HG03025 (cell line): ENCODE data around the gene ARHGAP35.
"Not testable (repeated sequence)": the region's sequence is repeated elsewhere in the genome, so short reads cannot be mapped to it uniquely, and the experiment has no call there.

Experiments used
- ATAC-seq: cut with Tn5 transposase; IDR thresholded peaks from one replicate; pipeline ENCODE4 v1.9.1; 2021; ENCODE audit warnings: mild to moderate bottlenecking, moderate library complexity; ENCODE audit not compliant: unreplicated experiment, low FRiP score

The ARHGAP35 gene

DNA sequence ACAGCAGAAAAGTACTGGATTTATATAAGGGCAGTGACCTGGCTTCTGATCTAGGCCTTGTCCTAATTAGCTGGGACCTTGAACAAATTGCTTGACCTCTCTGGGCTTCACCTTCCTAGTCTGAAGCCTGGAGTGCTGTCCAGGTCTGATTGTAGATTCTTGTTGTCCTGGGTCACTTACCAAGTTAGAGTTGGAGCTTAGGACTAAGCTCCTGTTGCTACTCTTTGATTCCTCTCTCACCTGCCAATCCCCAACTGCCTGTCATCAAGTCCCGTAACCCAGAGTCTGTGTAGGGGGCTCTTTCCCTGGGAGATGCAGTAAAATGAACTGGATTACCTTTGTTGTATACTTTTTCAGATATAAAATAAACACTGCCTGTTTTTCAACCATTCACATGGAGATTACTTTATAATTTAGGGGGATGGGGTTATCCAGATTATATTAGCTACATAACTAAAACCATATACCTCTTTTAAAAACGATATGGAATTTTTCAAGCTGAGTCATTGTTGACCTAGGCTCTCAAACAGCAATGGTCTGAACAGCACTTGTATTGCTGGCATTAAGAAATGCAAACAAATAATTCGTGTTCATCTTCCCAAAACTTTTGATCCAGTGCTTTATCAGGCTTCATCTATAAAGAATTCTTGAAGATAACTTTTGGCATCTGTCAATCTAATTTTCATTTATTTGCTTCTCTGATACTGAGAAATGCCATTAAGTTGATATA is 5.8 kb downstream of the ARHGAP35 start:
- ATAC-seq, result no peak

- ATAC-seq, result no peak
Observed at GRCh38 chr19:46867170-46867569, 6.4 kb downstream of the ARHGAP35 start.

DNA sequence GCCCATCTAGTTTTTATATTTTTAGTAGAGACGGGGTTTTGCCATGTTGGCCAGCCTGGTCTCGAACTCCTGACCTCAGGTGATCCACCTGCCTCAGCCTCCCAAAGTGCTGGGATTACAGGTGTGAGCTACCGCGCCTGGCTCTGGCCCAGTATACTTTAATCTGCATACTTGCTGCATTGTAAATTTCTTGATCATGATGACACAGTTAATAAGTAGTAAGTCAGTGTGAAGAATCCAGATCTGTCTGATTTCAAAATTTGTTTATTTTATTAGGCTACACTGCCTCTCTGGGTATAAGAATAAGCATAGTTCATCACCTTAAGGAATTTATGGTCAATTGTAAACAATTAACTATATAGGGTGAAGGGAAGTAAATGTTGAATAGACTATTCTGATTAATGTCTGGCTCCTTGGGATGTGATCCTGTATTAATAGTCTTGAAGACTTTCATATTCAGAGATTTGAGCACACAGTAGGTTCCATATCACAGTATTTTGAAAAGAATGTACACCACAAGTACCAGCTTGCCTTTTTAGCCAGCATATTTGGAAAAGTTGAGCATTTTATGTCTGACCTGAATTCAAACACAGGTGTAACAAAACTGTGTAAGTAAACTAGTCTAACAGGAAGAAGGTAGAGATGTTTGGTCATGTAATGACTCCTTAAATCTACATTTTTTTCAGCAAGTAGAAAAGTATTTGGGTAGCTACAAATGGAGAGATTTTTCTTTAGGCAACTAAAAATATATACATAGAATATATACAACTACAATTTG is 7.4 kb downstream of the ARHGAP35 start:
- ATAC-seq, result no peak

DNA sequence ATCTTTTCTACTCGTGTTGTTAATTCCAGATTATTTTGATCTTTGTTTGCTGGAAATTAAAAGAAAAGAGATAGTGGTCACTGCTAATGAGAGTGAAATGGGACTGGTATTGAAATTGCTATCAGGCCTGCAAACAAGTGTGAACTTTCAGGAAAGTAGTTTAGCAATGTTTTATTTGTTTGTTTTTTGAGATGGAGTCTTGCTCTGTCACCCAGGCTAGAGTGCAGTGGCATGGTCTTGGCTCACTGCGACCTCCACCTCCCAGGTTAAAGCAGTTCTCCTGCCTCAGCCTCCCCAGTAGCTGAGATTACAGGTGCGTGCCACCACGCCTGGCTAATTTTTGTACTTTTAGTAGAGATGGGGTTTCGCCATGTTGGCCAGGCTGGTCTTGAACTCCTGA is 10.4 kb downstream of the ARHGAP35 start:
- ATAC-seq, result not testable (repeated sequence)

DNA sequence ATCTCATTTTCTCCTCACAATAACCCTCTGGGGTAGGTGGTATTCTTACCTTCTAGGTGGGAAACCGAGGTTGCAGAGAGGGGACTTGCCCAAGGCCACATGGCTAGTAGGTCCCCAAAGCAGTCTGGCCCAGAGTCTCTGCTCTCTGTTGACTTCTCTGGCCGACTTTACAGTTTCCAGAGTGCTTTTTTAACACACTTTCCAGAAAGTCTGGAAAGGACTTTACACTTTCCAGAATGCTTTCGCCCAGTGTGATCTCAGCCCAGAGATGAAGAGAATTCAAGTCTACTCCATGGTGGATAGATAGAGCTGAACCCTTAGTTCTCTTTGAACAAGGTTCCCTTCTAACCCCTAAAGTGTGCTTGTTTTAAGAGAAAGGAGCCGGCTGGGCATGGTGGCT is 12.2 kb downstream of the ARHGAP35 start:
- ATAC-seq, result no peak

DNA sequence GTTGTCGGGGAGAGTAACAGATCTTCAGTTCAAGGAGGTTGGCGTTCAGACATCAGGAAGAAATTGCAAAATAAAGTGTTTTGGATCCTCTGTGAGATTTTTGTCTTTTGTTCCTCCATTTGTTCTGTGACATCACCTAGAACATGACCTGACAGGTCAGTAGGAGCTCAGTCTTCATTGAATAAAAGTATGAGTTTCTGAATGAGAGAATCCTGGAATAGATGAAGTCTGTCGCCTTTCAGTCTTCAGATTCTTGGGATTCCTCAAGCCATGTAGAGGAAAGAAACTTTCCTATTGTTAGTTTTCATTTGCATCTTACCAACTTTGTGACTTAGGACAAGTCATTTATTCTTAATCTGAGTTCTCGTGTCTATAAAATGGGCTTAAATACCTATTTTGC is 14.4 kb downstream of the ARHGAP35 start:
- ATAC-seq, result no peak

GRCh38 chr19:46875657-46876056 is 14.9 kb downstream of the ARHGAP35 start:
- no peak for ATAC-seq

- ATAC-seq, result no peak
Observed at GRCh38 chr19:46878613-46879375, 18.0 kb downstream of the ARHGAP35 start.

GRCh38 chr19:46880431-46880830 is 19.6 kb downstream of the ARHGAP35 start:
- ATAC-seq, result no peak

GRCh38 chr19:46881092-46881491 is 20.3 kb downstream of the ARHGAP35 start:
- no peak for ATAC-seq

GRCh38 chr19:46882034-46882433 is 21.2 kb downstream of the ARHGAP35 start:
- ATAC-seq, result no peak

DNA sequence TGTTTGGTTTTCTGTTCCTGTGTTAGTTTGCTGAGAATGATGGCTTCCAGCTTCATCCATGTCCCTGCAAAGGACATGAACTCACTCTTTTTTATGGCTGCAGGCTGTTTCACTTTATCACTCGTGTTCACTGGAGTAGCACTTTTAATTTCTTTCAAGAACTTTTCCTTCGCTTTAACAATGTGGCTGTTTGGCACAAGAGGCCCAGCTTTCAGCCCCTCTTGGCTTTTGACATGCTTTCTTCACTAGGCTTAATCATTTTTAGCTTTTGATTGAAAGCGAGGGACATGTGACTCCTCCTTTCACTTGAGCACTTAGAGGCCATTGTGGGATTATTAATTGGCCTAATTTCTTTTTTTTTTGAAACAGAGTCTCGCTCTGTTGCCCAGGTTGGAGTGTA is 22.0 kb downstream of the ARHGAP35 start:
- not testable (repeated sequence) for ATAC-seq

DNA sequence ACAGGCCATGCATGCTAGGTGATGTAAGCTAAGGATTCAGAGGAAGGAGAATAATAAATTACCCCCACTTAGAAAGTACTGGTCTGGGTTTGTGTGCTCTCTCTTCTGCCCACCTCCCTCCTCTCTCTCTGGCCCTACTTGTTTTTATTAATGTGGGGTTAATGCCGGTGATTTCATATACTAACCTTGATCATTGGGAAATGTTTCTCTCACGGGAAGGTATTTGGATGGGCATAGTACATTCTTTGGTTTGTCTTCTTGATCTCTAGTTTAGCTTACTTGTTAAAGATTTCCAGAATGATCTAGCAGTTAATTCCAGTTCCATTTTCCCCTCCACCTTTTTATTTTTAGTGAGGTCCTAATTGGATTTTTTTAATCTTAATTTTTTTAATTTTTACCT is 24.6 kb downstream of the ARHGAP35 start:
- no peak for ATAC-seq

DNA sequence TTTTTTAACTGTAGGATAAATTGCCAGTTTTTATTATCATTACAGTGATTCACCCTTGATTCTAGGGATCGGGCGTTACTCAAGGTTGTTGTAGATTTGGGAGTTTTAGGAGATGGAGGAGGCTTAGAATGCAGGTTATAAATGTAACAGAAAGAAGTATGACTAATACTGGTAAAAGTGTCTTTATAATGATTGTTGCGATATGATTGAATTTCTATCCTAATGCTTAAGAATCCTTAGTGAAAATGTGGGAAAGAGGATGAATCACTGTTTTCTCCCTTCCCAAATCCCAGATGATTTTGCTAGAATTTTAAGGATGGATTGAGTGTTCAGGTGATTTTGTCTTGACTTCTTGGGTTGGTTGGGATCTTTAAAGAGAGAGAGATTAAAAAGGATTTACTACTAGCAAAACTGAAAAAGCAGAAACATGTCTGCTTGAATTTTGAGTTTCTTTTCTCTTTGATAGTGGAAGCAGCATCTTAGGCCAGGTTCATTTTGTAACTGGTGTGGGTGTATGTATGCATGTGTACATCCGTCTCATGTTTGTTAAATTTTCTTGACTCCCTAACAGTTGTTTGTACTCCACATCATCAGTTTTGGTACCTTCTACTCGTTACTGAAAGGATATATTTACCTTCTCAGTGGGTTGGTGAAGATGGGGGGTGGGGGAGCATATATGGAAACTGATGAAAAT is 25.9 kb downstream of the ARHGAP35 start:
- ATAC-seq, result no peak

- ATAC-seq, result no peak
Observed at GRCh38 chr19:46887240-46887782, 26.5 kb downstream of the ARHGAP35 start.

GRCh38 chr19:46890423-46891170 is 29.8 kb downstream of the ARHGAP35 start:
- ATAC-seq, result no peak

DNA sequence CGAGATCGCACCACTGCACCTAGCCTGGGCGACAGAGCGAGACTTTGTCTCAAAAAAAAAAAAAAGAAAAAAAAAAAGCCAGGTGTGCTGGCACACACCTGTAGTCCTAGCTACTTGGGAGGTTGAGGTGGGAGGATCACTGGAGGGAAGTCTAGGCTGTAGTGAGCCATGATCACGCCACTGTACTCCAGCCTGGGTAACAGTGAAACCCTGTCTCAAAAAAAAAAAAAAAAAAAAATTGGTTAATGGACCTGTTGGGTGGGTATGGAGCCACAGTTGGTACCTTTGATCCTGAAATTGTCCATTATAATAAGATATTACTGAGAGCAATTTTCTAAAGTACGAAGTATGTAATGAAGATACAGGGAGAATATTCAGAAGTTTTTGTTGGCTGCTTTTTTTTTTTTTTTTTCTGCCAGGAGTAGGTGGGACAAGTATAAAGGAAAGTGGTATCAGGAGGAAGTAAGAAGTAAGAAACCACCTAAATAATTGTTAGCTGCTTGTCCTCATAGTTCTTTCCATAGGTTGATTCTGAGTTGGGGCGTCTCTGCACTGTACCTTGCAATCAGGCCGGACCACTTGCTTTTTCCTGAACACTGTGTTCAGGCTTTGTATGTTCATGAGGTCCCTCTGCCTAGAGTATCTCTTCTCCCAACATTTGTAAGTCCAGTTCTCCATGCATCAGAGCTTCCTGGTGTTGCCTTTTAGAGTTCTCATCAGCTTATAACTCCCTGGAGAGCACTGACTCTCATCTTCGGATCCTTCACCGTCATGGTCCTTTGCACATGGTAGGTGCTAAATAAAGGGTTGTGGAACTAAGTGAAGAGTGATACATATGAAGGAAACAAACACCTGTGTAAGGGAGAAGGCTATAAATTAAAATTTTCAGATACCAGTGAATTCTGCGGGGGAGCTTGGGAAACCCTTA is 31.7 kb downstream of the ARHGAP35 start:
- no peak for ATAC-seq

DNA sequence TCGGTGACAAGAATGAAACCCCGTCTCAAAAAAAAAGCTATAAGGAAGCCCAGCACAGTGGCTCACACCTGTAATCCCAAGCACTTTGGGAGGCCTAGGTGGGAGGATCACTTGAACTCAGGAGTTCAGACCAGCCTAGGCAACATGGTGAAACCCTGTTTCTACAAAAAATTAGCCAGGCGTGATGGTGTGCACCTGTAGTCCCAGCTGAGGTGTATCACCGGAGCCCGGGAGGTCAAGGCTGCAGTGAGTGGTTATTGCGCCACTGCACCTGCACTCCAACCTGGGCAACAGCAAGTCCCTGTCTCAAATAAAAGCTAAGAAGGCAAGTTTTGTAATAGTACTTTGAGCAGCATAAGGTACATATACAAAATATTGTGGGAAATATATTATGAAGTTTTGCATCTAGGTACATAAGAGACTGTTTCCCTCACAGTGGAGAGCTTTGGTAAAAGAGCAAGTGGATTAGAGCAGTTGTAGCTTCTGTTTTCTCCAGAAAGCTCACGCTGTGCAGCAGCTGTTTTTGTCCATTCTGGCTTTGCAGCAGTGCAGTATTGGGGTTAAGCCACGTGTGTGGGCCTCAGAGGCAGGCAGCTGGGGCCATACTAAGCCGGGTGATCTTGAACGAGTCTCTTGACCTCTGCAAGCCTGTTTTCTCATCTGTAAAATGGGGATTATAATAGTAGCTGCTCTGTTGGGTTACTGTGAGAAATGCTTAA is 35.4 kb downstream of the ARHGAP35 start:
- no peak for ATAC-seq
